Measurements from ENCODE around the gene LRRIQ1. TPM values are rescaled to one million over a fixed set of nuclear protein-coding genes. Genes with fewer than 3 reads are reported as not detected.

The LRRIQ1 gene
- total and polyA plus RNA-seq, 2 of the 4 experiments (the other 2 are of a cell fraction), result under 0.01 to 0.05 TPM

DNA sequence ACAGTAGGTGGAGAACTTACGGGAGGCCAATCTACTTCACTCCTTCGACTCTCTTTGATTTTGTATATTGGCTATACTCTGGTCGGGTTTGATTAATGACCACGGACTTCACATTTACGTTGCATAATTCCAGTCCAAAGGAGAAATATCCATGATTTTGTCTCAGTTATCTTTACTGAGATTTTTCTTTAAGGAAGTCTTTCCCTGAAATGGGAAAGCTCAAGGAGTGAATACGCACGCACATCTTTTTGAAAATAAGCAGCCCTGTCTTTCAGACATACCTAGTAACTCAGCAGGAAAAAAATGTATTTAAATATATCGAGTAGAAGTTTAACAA is 238.1 kb downstream of the LRRIQ1 start:
- ChIA-PET POLR2A (ENCODE audit: unreplicated experiment) (no interaction called here), CTCF (no interaction called here)
- Histone ChIP-seq H3K4me1 (ENCODE audit: control insufficient read depth, insufficient read depth, low read length) (no peaks in the 10 kb centered on the region), H3K9ac (ENCODE audit: low read depth, low read length) (no peak overlapping the region), H2AFZ (replicated peaks; ENCODE audit: low read length, poor library complexity) (no peak overlapping the region), H2BK120ac (ENCODE audit: low read depth, low read length) (no peak overlapping the region), H3K9me1 (ENCODE audit: insufficient read depth, low read length) (no peaks in the 10 kb centered on the region), H3K14ac (replicated peaks; ENCODE audit: low read depth, low read length) (no peak overlapping the region), H4K91ac (ENCODE audit: insufficient read depth, low read depth, low read length) (no peak overlapping the region), H4K5ac (ENCODE audit: low read depth, low read length) (no peak overlapping the region), H4K8ac (ENCODE audit: low read depth in 2 of 2, low read length in 2 of 2) (no peak overlapping the region), H3K9me3 (ENCODE audit: control insufficient read depth, insufficient read depth, low read length) (peaks cover 10% of the 10 kb centered on the region), H3K56ac (ENCODE audit: extremely low read depth, insufficient read depth, low read length) (no peak overlapping the region), H3K4ac (ENCODE audit: low read depth, low read length) (no peak overlapping the region), H2BK20ac (ENCODE audit: low read depth, low read length) (no peak overlapping the region), H3K18ac (ENCODE audit: low read depth, low read length) (no peak overlapping the region), H3K36me3 (ENCODE audit: control insufficient read depth, insufficient read depth, low read length) (no peaks in the 10 kb centered on the region), H2BK5ac (ENCODE audit: low read depth, low read length, poor library complexity, severe bottlenecking) (no peak overlapping the region), H3K4me2 (ENCODE audit: low read depth, low read length) (no peak overlapping the region), H3K27me3 (ENCODE audit: control insufficient read depth, insufficient read depth, low read length) (peaks cover 40% of the 10 kb centered on the region), H3K79me1 (ENCODE audit: low read depth in 1 of 2, low read length in 2 of 2) (no peaks in the 10 kb centered on the region), H2BK15ac (ENCODE audit: low read depth, low read length) (no peak overlapping the region), H2AK5ac (ENCODE audit: low read depth, low read length) (no peak overlapping the region), H2AK9ac (replicated peaks; ENCODE audit: low read depth, low read length, poor library complexity) (no peak overlapping the region), H3K27ac (ENCODE audit: insufficient read depth, low read length) (no peak overlapping the region), H3K23ac (ENCODE audit: low read depth, low read length) (no peak overlapping the region), H3K4me3 (ENCODE audit: insufficient read depth, low read depth, low read length) (no peak overlapping the region), H4K20me1 (ENCODE audit: insufficient read depth, low read length) (no peaks in the 10 kb centered on the region)
- intact Hi-C loops (cut with micrococcal nuclease) (no loop called here), dilution Hi-C loops (cut with HindIII; ENCODE audit: low sequenced_read_pairs, unreplicated experiment) (no loop called here), in situ Hi-C loops (cut with MboI; ENCODE audit: low sequenced_read_pairs) (no loop called here)
- ATAC-seq (ENCODE audit: low read depth), result no peak
- no TSS peak for BruUV-seq (replicated peaks)
- no peak for DNase-seq
- no CpG with 5 or more reads among the region's 8 CpGs for WGBS, 2 experiments (ENCODE audit: extremely low coverage in 2 of 2, insufficient read length in 1 of 2)
- TF ChIP-seq, protein P1, sequence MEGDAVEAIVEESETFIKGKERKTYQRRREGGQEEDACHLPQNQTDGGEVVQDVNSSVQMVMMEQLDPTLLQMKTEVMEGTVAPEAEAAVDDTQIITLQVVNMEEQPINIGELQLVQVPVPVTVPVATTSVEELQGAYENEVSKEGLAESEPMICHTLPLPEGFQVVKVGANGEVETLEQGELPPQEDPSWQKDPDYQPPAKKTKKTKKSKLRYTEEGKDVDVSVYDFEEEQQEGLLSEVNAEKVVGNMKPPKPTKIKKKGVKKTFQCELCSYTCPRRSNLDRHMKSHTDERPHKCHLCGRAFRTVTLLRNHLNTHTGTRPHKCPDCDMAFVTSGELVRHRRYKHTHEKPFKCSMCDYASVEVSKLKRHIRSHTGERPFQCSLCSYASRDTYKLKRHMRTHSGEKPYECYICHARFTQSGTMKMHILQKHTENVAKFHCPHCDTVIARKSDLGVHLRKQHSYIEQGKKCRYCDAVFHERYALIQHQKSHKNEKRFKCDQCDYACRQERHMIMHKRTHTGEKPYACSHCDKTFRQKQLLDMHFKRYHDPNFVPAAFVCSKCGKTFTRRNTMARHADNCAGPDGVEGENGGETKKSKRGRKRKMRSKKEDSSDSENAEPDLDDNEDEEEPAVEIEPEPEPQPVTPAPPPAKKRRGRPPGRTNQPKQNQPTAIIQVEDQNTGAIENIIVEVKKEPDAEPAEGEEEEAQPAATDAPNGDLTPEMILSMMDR (conservative IDR thresholded peaks at IDR 0.05; ENCODE audit: low read depth, low read length), result no peak
- TF ChIP-seq NFE2L2 (IDR thresholded peaks at IDR 0.05; ENCODE audit: low read depth, low read length), result no peak
- no peak for TF ChIP-seq BHLHE40 (IDR thresholded peaks at IDR 0.05; ENCODE audit: low read depth, low read length)
- no peak for TF ChIP-seq RFX5 (IDR thresholded peaks at IDR 0.05; ENCODE audit: low read depth, low read length)
- no peak for TF ChIP-seq RAD21 (IDR thresholded peaks at IDR 0.05; ENCODE audit: low read length)
- no peak for TF ChIP-seq MXI1 (IDR thresholded peaks at IDR 0.05; ENCODE audit: borderline replicate concordance, low read depth, low read length)
- TF ChIP-seq, protein P2, sequence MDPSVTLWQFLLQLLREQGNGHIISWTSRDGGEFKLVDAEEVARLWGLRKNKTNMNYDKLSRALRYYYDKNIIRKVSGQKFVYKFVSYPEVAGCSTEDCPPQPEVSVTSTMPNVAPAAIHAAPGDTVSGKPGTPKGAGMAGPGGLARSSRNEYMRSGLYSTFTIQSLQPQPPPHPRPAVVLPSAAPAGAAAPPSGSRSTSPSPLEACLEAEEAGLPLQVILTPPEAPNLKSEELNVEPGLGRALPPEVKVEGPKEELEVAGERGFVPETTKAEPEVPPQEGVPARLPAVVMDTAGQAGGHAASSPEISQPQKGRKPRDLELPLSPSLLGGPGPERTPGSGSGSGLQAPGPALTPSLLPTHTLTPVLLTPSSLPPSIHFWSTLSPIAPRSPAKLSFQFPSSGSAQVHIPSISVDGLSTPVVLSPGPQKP (IDR thresholded peaks at IDR 0.05; ENCODE audit: borderline replicate concordance, low read depth, low read length), result no peak
- TF ChIP-seq MAFK (IDR thresholded peaks at IDR 0.05; ENCODE audit: low read depth, low read length), result no peak
- TF ChIP-seq CHD1 (IDR thresholded peaks at IDR 0.05; ENCODE audit: low read depth, low read length), result no peak
- TF ChIP-seq SMC3 (IDR thresholded peaks at IDR 0.05; ENCODE audit: low read depth, low read length), result no peak
- TF ChIP-seq, protein P3, sequence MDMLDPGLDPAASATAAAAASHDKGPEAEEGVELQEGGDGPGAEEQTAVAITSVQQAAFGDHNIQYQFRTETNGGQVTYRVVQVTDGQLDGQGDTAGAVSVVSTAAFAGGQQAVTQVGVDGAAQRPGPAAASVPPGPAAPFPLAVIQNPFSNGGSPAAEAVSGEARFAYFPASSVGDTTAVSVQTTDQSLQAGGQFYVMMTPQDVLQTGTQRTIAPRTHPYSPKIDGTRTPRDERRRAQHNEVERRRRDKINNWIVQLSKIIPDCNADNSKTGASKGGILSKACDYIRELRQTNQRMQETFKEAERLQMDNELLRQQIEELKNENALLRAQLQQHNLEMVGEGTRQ (IDR thresholded peaks at IDR 0.05; ENCODE audit: low read depth, low read length), result no peak
- TF ChIP-seq RCOR1 (IDR thresholded peaks at IDR 0.05; ENCODE audit: insufficient replicate concordance, low read length), result no peak
